ENCODE data around the gene DCUN1D3. TPM values are rescaled to one million over a fixed set of nuclear protein-coding genes. Genes with fewer than 3 reads are reported as not detected.

DCUN1D3 gene
- total and polyA plus RNA-seq, 2 experiments from 2014 or later, result 8.5 to 13.7 TPM

- no peak for TF ChIP-seq ZNF462 (CRISPR knock-in tag; IDR thresholded peaks at IDR 0.05)
- TF ChIP-seq ZNF331 (CRISPR knock-in tag; IDR thresholded peaks at IDR 0.05; ENCODE audit: low read depth), result no peak
- no peak for TF ChIP-seq EZH2 (IDR thresholded peaks at IDR 0.05; ENCODE audit: low read depth, unreplicated experiment)
- no peak for TF ChIP-seq ZNF114 (CRISPR knock-in tag; IDR thresholded peaks at IDR 0.05)
- TF ChIP-seq EZH2phosphoT487 (IDR thresholded peaks at IDR 0.05; ENCODE audit: unreplicated experiment), result no peak
- TF ChIP-seq POLR2AphosphoS5 (IDR thresholded peaks at IDR 0.05; ENCODE audit: low read depth), result no peak
Observed at GRCh38 chr16:20941636-20941926, 41.4 kb upstream of the DCUN1D3 start (continued).

- H3K4me3 Mint-ChIP-seq, result no peak overlapping the region
- no peak overlapping the region for H3K27ac Mint-ChIP-seq
- H3K4me2 ChIP-seq, result no peak overlapping the region
- H3K36me3 ChIP-seq (ENCODE audit: insufficient read depth), result no peaks in the 10 kb centered on the region
- H3K27me3 Mint-ChIP-seq (ENCODE audit: insufficient read depth, low read depth, poor library complexity), result peaks cover 2% of the 10 kb centered on the region
- no peaks in the 10 kb centered on the region for H3K27me3 ChIP-seq (ENCODE audit: insufficient read depth)
- no peak overlapping the region for H2AFZ ChIP-seq
- no peaks in the 10 kb centered on the region; the same call in 1 of the 2 replicates for H3K9me2 ChIP-seq (ENCODE audit: insufficient read depth)
- no peaks in the 10 kb centered on the region for H3F3A ChIP-seq (replicated peaks; ENCODE audit: low read depth)
- H3K9me3 Mint-ChIP-seq, result no peaks in the 10 kb centered on the region
- TF ChIP-seq JUNB (IDR thresholded peaks at IDR 0.05; ENCODE audit: unreplicated experiment), result no peak
- H3K79me2 ChIP-seq (replicated peaks; ENCODE audit: insufficient read depth), result no peaks in the 10 kb centered on the region
- peaks cover 5% of the 10 kb centered on the region for H3K4me1 ChIP-seq (ENCODE audit: insufficient read depth)
- no peak for ATAC-seq
- H3K4me1 Mint-ChIP-seq, result peaks cover 6% of the 10 kb centered on the region; the same call in 2 of the 3 replicates
- H4K20me1 ChIP-seq (replicated peaks; ENCODE audit: insufficient read depth), result no peaks in the 10 kb centered on the region
- no peak overlapping the region for H3K4me3 ChIP-seq
- no peaks in the 10 kb centered on the region for H3K36me3 Mint-ChIP-seq (ENCODE audit: low read depth)
- no peak for DNase-seq (ENCODE audit: low spot score)
- H3K27ac ChIP-seq (ENCODE audit: low read depth), result no peak overlapping the region
Observed at GRCh38 chr16:20940871-20941635, 40.9 kb upstream of the DCUN1D3 start.
